Measurements from ENCODE around the gene EYS. TPM values are rescaled to one million over a fixed set of nuclear protein-coding genes. Genes with fewer than 3 reads are reported as not detected.
"Not testable (repeated sequence)": the region's sequence is repeated elsewhere in the genome, so short reads cannot be mapped to it uniquely, and the experiment has no call there.

The EYS gene
- total RNA-seq, 1 experiment from 2014 or later, result not detected

GRCh38 chr6:63793465-63794137, 1913.4 kb downstream of the EYS start:
- no peak for DNase-seq (ENCODE audit: low read depth)

- DNase-seq (ENCODE audit: low read depth), result no peak
Observed at GRCh38 chr6:63792736-63793464, 1914.1 kb downstream of the EYS start.

GRCh38 chr6:63790334-63790733, 1916.7 kb downstream of the EYS start:
- no peak for DNase-seq (ENCODE audit: low read depth)

GRCh38 chr6:63789699-63790098, 1917.3 kb downstream of the EYS start:
- no peak for DNase-seq (ENCODE audit: low read depth)

GRCh38 chr6:63788569-63788968, 1918.5 kb downstream of the EYS start:
- no peak for DNase-seq (ENCODE audit: low read depth)

- DNase-seq (ENCODE audit: low read depth), result no peak
Observed at GRCh38 chr6:63787021-63787420, 1920.0 kb downstream of the EYS start.

GRCh38 chr6:63785006-63785405, 1922.0 kb downstream of the EYS start:
- no peak for DNase-seq (ENCODE audit: low read depth)

GRCh38 chr6:63783096-63783495, 1923.9 kb downstream of the EYS start:
- no peak for DNase-seq (ENCODE audit: low read depth)

GRCh38 chr6:63774961-63775360, 1932.1 kb downstream of the EYS start:
- no peak for DNase-seq (ENCODE audit: low read depth)

GRCh38 chr6:63773200-63773599, 1933.8 kb downstream of the EYS start:
- DNase-seq (ENCODE audit: low read depth), result no peak

GRCh38 chr6:63765828-63766227, 1941.2 kb downstream of the EYS start:
- DNase-seq (ENCODE audit: low read depth), result no peak

GRCh38 chr6:63764318-63764916, 1942.6 kb downstream of the EYS start:
- DNase-seq (ENCODE audit: low read depth), result peak; percentile 10

- DNase-seq (ENCODE audit: low read depth), result no peak
Observed at GRCh38 chr6:63760199-63760598, 1946.8 kb downstream of the EYS start.

- no peak for DNase-seq (ENCODE audit: low read depth)
Observed at GRCh38 chr6:63759605-63760105, 1947.4 kb downstream of the EYS start.

GRCh38 chr6:63757826-63758225, 1949.2 kb downstream of the EYS start:
- no peak for DNase-seq (ENCODE audit: low read depth)

GRCh38 chr6:63757275-63757674, 1949.8 kb downstream of the EYS start:
- DNase-seq (ENCODE audit: low read depth), result not testable (repeated sequence)

GRCh38 chr6:63750400-63750799, 1956.6 kb downstream of the EYS start:
- no peak for DNase-seq (ENCODE audit: low read depth)

GRCh38 chr6:63745784-63746183, 1961.2 kb downstream of the EYS start:
- no peak for DNase-seq (ENCODE audit: low read depth)

- DNase-seq (ENCODE audit: low read depth), result no peak
Observed at GRCh38 chr6:63744810-63745209, 1962.2 kb downstream of the EYS start.

- DNase-seq (ENCODE audit: low read depth), result no peak
Observed at GRCh38 chr6:63743691-63744090, 1963.3 kb downstream of the EYS start.

- DNase-seq (ENCODE audit: low read depth), result no peak
Observed at GRCh38 chr6:63742060-63742459, 1965.0 kb downstream of the EYS start.

GRCh38 chr6:63740709-63741108, 1966.3 kb downstream of the EYS start:
- DNase-seq (ENCODE audit: low read depth), result peak; percentile 58

Measured in Daoy (cell line).